H1 (cell line): ENCODE results near the gene MGMT. TPM values are rescaled to one million over a fixed set of nuclear protein-coding genes. Genes with fewer than 3 reads are reported as not detected.

Experiments used
- CTCF ChIA-PET: fragments of 300-600 bp; sonication (Branson Sonifier 250); formaldehyde crosslinking; loops from one replicate; lab custom pipeline; 2021; ENCODE audit not compliant: partially characterized antibody; lab: Charles Lee
- POLR2A ChIA-PET: fragments of 300-600 bp; sonication (Branson Sonifier 250); formaldehyde crosslinking; loops from one replicate; lab custom pipeline; 2021; ENCODE audit warnings: inconsistent platforms; ENCODE audit not compliant: partially characterized antibody; lab: Charles Lee
- DNase-seq, 2 experiments: peaks; one replicate each; pipeline versions ENCODE4 v3.0.0 to v3.0.0-alpha.2; 2010 to 2022; ENCODE audit warnings: low spot score in 2 of 2, low read depth in 1 of 2, mixed read lengths in 1 of 2
- FAIRE-seq: peaks from 2 replicates; lab custom pipeline; 2011; peaks lifted over from hg19 to GRCh38; lab: Jason Lieb, UNC
- H2AFZ ChIP-seq: 2 replicates; pipeline ENCODE4 v1.8.1; 2012; ENCODE audit warnings: low read length, inconsistent platforms
- H2AK5ac ChIP-seq: 2 replicates; pipeline ENCODE4 v1.6.1; 2013; ENCODE audit warnings: low read depth, low read length
- H2BK120ac ChIP-seq: replicated peaks from 2 replicates; pipeline ENCODE3; 2013; ENCODE audit warnings: low read depth, low read length, inconsistent platforms
- H2BK12ac ChIP-seq: 2 replicates; pipeline ENCODE4 v1.6.1; 2013; ENCODE audit warnings: low read depth, low read length
- H2BK15ac ChIP-seq: 2 replicates; pipeline ENCODE4 v1.6.1; 2013; ENCODE audit warnings: low read length
- H2BK20ac ChIP-seq: 2 replicates; pipeline ENCODE4 v1.6.1; 2013; ENCODE audit warnings: low read length
- H2BK5ac ChIP-seq: 2 replicates; pipeline ENCODE4 v1.6.1; 2013; ENCODE audit warnings: low read depth, low read length
- H3K14ac ChIP-seq: 2 replicates; pipeline ENCODE4 v1.6.1; 2013; ENCODE audit warnings: inconsistent platforms; ENCODE audit not compliant: insufficient read length
- H3K18ac ChIP-seq: 2 replicates; pipeline ENCODE4 v1.6.1; 2013; ENCODE audit warnings: low read length; ENCODE audit errors: extremely low read depth
- H3K23ac ChIP-seq: 2 replicates; pipeline ENCODE4 v1.6.1; 2013; ENCODE audit warnings: inconsistent platforms; ENCODE audit not compliant: insufficient read length
- H3K23me2 ChIP-seq: 2 replicates; pipeline ENCODE4 v1.6.1; 2013; ENCODE audit warnings: low read depth, low read length
- H3K27ac ChIP-seq: 2 replicates; pipeline ENCODE4 v1.6.1; 2011; ENCODE audit warnings: low read depth, low read length, inconsistent platforms
- H3K27me3 ChIP-seq, 4 experiments: replicated peaks in 1 of 4; 1 replicate in 1 of 4; 2 replicates in 3 of 4; pipeline versions ENCODE4 v1.6.1 to v1.8.1; 2011 to 2013; ENCODE audit warnings: low read length in 3 of 4, mild to moderate bottlenecking in 3 of 4, inconsistent platforms in 2 of 4, mixed read lengths in 2 of 4, moderate library complexity in 1 of 4; ENCODE audit not compliant: control insufficient read depth in 3 of 4, insufficient read depth in 3 of 4; ENCODE audit errors: extremely low read depth in 1 of 4
- H3K36me3 ChIP-seq, 4 experiments: 2 replicates each; pipeline versions ENCODE4 v1.6.1 to v1.8.1; 2011 to 2013; ENCODE audit warnings: mild to moderate bottlenecking in 4 of 4, low read length in 3 of 4, moderate library complexity in 2 of 4, control low read depth in 1 of 4, inconsistent platforms in 1 of 4; ENCODE audit not compliant: insufficient read depth in 4 of 4, control insufficient read depth in 2 of 4
- H3K4ac ChIP-seq: replicated peaks from 2 replicates; pipeline ENCODE3; 2013; ENCODE audit warnings: low read length, low read depth, mixed read lengths, inconsistent platforms; ENCODE audit not compliant: insufficient read length
- H3K4me1 ChIP-seq, 4 experiments: replicated peaks in 1 of 4; 1 replicate in 1 of 4; 2 replicates in 3 of 4; pipeline versions ENCODE4 v1.6.1 to v1.8.1; 2011 to 2013; ENCODE audit warnings: low read length in 3 of 4, inconsistent platforms in 2 of 4, mixed read lengths in 1 of 4; ENCODE audit not compliant: insufficient read depth in 4 of 4, control insufficient read depth in 3 of 4
- H3K4me2 ChIP-seq, 2 experiments: 2 replicates each; pipeline versions ENCODE4 v1.6.1 to v1.8.1; 2011 to 2013; ENCODE audit warnings: low read depth in 2 of 2, low read length in 2 of 2, control low read depth in 1 of 2, inconsistent platforms in 1 of 2, mild to moderate bottlenecking in 1 of 2; ENCODE audit not compliant: insufficient read depth in 1 of 2
- H3K4me3 ChIP-seq, 4 experiments: fragments of 200-600, 300-600 bp in 1 of 4; sonication (generic), shearing (Covaris generic), sonication (Bioruptor Twin) in 1 of 4; 2 replicates each; pipeline versions ENCODE4 v1.5.1 to v1.8.1; 2011 to 2016; ENCODE audit warnings: low read length in 4 of 4, low read depth in 3 of 4, control low read depth in 2 of 4, inconsistent platforms in 2 of 4, mild to moderate bottlenecking in 2 of 4, mixed read lengths in 1 of 4, moderate library complexity in 1 of 4; ENCODE audit not compliant: insufficient read depth in 2 of 4; ENCODE audit errors: extremely low read depth in 1 of 4
- H3K56ac ChIP-seq: replicated peaks from 2 replicates; pipeline ENCODE3; 2013; ENCODE audit warnings: low read depth, mild to moderate bottlenecking, mixed read lengths, low read length, inconsistent platforms; ENCODE audit not compliant: insufficient read length
- H3K79me1 ChIP-seq: 2 replicates; pipeline ENCODE4 v1.6.1; 2013; ENCODE audit warnings: low read depth, low read length, control low read depth
- H3K79me2 ChIP-seq, 2 experiments: 2 replicates each; pipeline versions ENCODE4 v1.6.1 to v1.8.1; 2012 to 2013; ENCODE audit warnings: low read length in 2 of 2, mild to moderate bottlenecking in 2 of 2, inconsistent platforms in 1 of 2; ENCODE audit not compliant: insufficient read depth in 2 of 2, control insufficient read depth in 1 of 2
- H3K9ac ChIP-seq, 4 experiments: replicated peaks in 1 of 4; 1 replicate in 1 of 4; 2 replicates in 3 of 4; pipeline versions ENCODE4 v1.6.1 to v1.8.1; 2011 to 2013; ENCODE audit warnings: low read depth in 3 of 4, low read length in 3 of 4, control low read depth in 2 of 4, mild to moderate bottlenecking in 2 of 4, moderate library complexity in 2 of 4, inconsistent platforms in 1 of 4; ENCODE audit errors: extremely low read depth in 1 of 4
- H3K9me3 ChIP-seq, 2 experiments: 2 replicates each; pipeline versions ENCODE4 v1.6.1 to v1.8.1; 2012 to 2013; ENCODE audit warnings: mild to moderate bottlenecking in 2 of 2, moderate library complexity in 2 of 2, control low read depth in 1 of 2, inconsistent platforms in 1 of 2, low read depth in 1 of 2, low read length in 1 of 2, mixed read lengths in 1 of 2; ENCODE audit not compliant: insufficient read depth in 2 of 2
- H4K20me1 ChIP-seq, 2 experiments: replicated peaks in 1 of 2; 2 replicates each; pipeline versions ENCODE3 to v1.8.1; 2011 to 2013; ENCODE audit warnings: inconsistent platforms in 2 of 2, low read length in 2 of 2, mild to moderate bottlenecking in 1 of 2; ENCODE audit not compliant: insufficient read depth in 2 of 2, control insufficient read depth in 1 of 2
- H4K5ac ChIP-seq: 2 replicates; pipeline ENCODE4 v1.6.1; 2013; ENCODE audit warnings: low read length, low read depth, mixed read lengths, inconsistent platforms; ENCODE audit not compliant: insufficient read length
- H4K8ac ChIP-seq: 2 replicates; pipeline ENCODE4 v1.8.0; 2013; ENCODE audit warnings: mild to moderate bottlenecking, moderate library complexity, low read length, inconsistent platforms; ENCODE audit not compliant: insufficient read depth; ENCODE audit errors: extremely low read depth
- H4K91ac ChIP-seq: replicated peaks from 2 replicates; pipeline ENCODE3; 2013; ENCODE audit warnings: low read length, mixed read lengths, inconsistent platforms; ENCODE audit not compliant: insufficient read length
- BCL11A ChIP-seq, 2 experiments: IDR thresholded peaks; one replicate each; pipeline ENCODE4 v1.6.1; 2011; ENCODE audit warnings: low read depth in 2 of 2, low read length in 2 of 2, mild to moderate bottlenecking in 2 of 2
- CEBPB ChIP-seq: IDR thresholded peaks from 2 replicates; pipeline ENCODE4 v1.6.1; 2012; ENCODE audit warnings: low read depth, low read length
- CTBP2 ChIP-seq: IDR thresholded peaks from 2 replicates; pipeline ENCODE4 v1.7.0; 2011; ENCODE audit warnings: borderline replicate concordance, mild to moderate bottlenecking, moderate library complexity, mixed read lengths, low read length; ENCODE audit not compliant: insufficient read depth, insufficient read length
- EZH2 ChIP-seq: fragments of 200-600 bp; sonication (generic); IDR thresholded peaks from 2 replicates; pipeline ENCODE4 v1.7.1; 2012; ENCODE audit warnings: low read depth, mild to moderate bottlenecking, moderate library complexity, low read length, inconsistent platforms; ENCODE audit not compliant: severe bottlenecking
- GABPA ChIP-seq: IDR thresholded peaks from 2 replicates; pipeline ENCODE4 v1.6.1; 2011; ENCODE audit warnings: mild to moderate bottlenecking, low read length, moderate library complexity, borderline replicate concordance; ENCODE audit not compliant: insufficient read depth
- HDAC2 ChIP-seq, 2 experiments: fragments of 300-600 bp in 1 of 2; sonication (generic) in 1 of 2; IDR thresholded peaks; 2 replicates each; pipeline ENCODE4 v1.6.1; 2011 to 2012; ENCODE audit warnings: low read depth in 2 of 2, low read length in 2 of 2, mild to moderate bottlenecking in 2 of 2, moderate library complexity in 2 of 2, borderline replicate concordance in 1 of 2, inconsistent platforms in 1 of 2
- KDM1A ChIP-seq: fragments of 200-600, 300-600 bp; sonication (generic); IDR thresholded peaks from 2 replicates; pipeline ENCODE4 v1.7.1; 2016; ENCODE audit warnings: mild to moderate bottlenecking, low read length, borderline replicate concordance
- KDM5A ChIP-seq: fragments of 200-600 bp; IDR thresholded peaks from 2 replicates; pipeline ENCODE4 v1.7.1; 2012; ENCODE audit warnings: mild to moderate bottlenecking, low read length, inconsistent platforms, mixed read lengths
- SP4 ChIP-seq: IDR thresholded peaks from 2 replicates; pipeline ENCODE4 v1.6.1; 2012; ENCODE audit warnings: low read length, inconsistent platforms
- SRF ChIP-seq: IDR thresholded peaks from 2 replicates; pipeline ENCODE4 v1.6.1; 2011; ENCODE audit warnings: mild to moderate bottlenecking, low read depth, low read length, moderate library complexity
- TBP ChIP-seq: IDR thresholded peaks from 2 replicates; pipeline ENCODE4 v1.6.1; 2011; ENCODE audit warnings: low read depth, low read length, improper control_type of control experiment
- TEAD4 ChIP-seq: IDR thresholded peaks from 2 replicates; pipeline ENCODE4 v1.6.1; 2012; ENCODE audit warnings: low read depth, low read length, inconsistent platforms, mixed read lengths
- ZNF274 ChIP-seq: IDR thresholded peaks from 2 replicates; pipeline ENCODE4 v1.7.0; 2012; ENCODE audit warnings: low read length, borderline replicate concordance; ENCODE audit errors: extremely low read depth
- WGBS, 2 experiments: shearing (Covaris generic) in 1 of 2; methylation state at CpG; one replicate each; pipeline versions ENCODE4 v1.1.6 to v1.1.7; 2013 to 2015; ENCODE audit warnings: low lambda C conversion rate in 2 of 2, mixed read lengths in 2 of 2, inconsistent platforms in 1 of 2, low coverage in 1 of 2, missing lambda C conversion rate in 1 of 2; ENCODE audit not compliant: insufficient replicate concordance in 2 of 2, insufficient coverage in 1 of 2, insufficient read length in 1 of 2; ENCODE audit errors: extremely low coverage in 1 of 2, missing lambda C conversion rate in 1 of 2; 5-methylcytosine and 5-hydroxymethylcytosine counted together
- polyA plus RNA-seq, 7 experiments: library from polyadenylated mRNA; depleted of rRNA in 3 of 7; stranded (reverse) in 5 of 7; unstranded in 2 of 7; fragments of >200 nt in 5 of 7; fragments of 200-250 nt in 2 of 7; gene quantifications; 1 replicate in 5 of 7; 2 replicates in 1 of 7; 4 replicates in 1 of 7; pipeline versions ENCODE4 v1.2.1 to v1.2.3, GENCODE V29; 2011 to 2013; ENCODE audit warnings: missing spikeins in 2 of 7, mixed read lengths in 2 of 7
- total RNA-seq: library from RNA; stranded (reverse); fragmentation: NEBNext Ultra II Directional; extraction: Animal tissue kit (Norgen Biotek cat#: 25700); gene quantifications from 2 replicates; pipeline ENCODE4 v1.2.1, GENCODE V29; 2021
- TF ChIP-seq, protein P1 (sequence below): IDR thresholded peaks from 2 replicates; pipeline ENCODE4 v1.6.1; 2012; ENCODE audit warnings: inconsistent platforms

The MGMT gene
- total and polyA plus RNA-seq, 2 of the 8 experiments (the other 6 are each of a cell fraction or from before 2014, with no cell fraction given) = 9.9 to 10.7 TPM

DNA sequence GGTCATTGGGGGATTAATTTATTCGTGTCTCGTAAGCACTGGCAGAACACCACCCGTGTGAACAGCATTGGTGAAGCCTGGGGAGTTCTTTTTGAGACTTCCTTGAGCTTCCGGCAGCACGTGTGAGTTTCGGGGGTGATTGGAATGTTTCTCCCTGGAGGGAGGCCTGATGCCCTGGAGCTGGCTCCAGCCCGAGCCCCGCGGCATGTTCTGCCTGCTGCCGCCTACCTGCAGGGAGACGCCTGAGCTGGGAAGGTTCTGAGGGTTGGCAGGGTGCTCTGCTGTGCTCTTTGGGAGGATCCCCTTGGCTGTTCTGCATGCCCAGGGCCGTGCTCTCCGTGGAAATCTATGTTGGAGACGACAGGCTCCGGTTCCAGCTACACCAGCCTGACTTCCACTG lies 159.3 kb downstream of the MGMT start:
- Histone ChIP-seq H4K5ac (no peak overlapping the region), H3K9me3 (no peaks in the 10 kb centered on the region), H3K9ac (no peak overlapping the region), H2AFZ (no peak overlapping the region), H2BK20ac (no peak overlapping the region), H2BK15ac (no peak overlapping the region), H3K4ac (no peak overlapping the region), H2BK5ac (no peak overlapping the region), H3K4me3 (no peak overlapping the region), H3K23me2 (no peaks in the 10 kb centered on the region), H3K4me1 (peaks cover 0 to 8% (median 0%) of the 10 kb centered on the region in 4 experiments; a peak in 2 of 7 replicates), H2BK12ac (no peak overlapping the region), H3K18ac (no peak overlapping the region), H3K4me2 (no peak overlapping the region), H4K91ac (no peak overlapping the region), H3K79me1 (no peaks in the 10 kb centered on the region; the same call in 1 of the 2 replicates), H3K79me2 (no peaks in the 10 kb centered on the region), H3K23ac (no peak overlapping the region), H4K20me1 (no peaks in the 10 kb centered on the region), H4K8ac (peak overlapping the region; percentile 11; the same call in 1 of the 2 replicates), H3K27me3 (no peaks in the 10 kb centered on the region), H3K27ac (no peak overlapping the region), H3K36me3 (no peaks in the 10 kb centered on the region), H3K56ac (no peak overlapping the region), H2BK120ac (no peak overlapping the region), H3K14ac (no peak overlapping the region), H2AK5ac (no peak overlapping the region)
- DNase-seq (no peak), FAIRE-seq (no peak)
- CTCF ChIA-PET = interaction anchor here (0.6 to 1.2 kb wide), 3 partner anchors 11 to 352 kb away, joined by 3 read pairs; no protein-coding TSS in a partner anchor
- no peak for TF ChIP-seq ZNF274
- TF ChIP-seq CTBP2 = no peak
- TF ChIP-seq HDAC2 (IDR thresholded peaks at IDR 0.05; ENCODE audit: borderline replicate concordance in 1 of 2, low read depth in 2 of 2, low read length in 2 of 2) = no peak
- TF ChIP-seq, protein P1, sequence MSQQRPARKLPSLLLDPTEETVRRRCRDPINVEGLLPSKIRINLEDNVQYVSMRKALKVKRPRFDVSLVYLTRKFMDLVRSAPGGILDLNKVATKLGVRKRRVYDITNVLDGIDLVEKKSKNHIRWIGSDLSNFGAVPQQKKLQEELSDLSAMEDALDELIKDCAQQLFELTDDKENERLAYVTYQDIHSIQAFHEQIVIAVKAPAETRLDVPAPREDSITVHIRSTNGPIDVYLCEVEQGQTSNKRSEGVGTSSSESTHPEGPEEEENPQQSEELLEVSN = no peak
- no peak for TF ChIP-seq EZH2
- no peak for TF ChIP-seq CEBPB
- TF ChIP-seq TEAD4 = no peak
- TF ChIP-seq GABPA = no peak
- no peak for TF ChIP-seq KDM5A
- TF ChIP-seq SRF = no peak
- no peak for TF ChIP-seq KDM1A
- TF ChIP-seq SP4 = no peak
- no peak for TF ChIP-seq TBP
- no peak for TF ChIP-seq BCL11A (IDR thresholded peaks at IDR 0.05; ENCODE audit: low read depth in 2 of 2, low read length in 2 of 2)
- 85% methylated on average over 15 of the region's 15 CpGs; no CpG with 5 or more reads in 1 of the 2 experiments for WGBS, 2 experiments
- POLR2A ChIA-PET = no interaction called here
